SK-N-DZ (cell line): ENCODE results near the gene RAB3B.
"Not testable (repeated sequence)": the region's sequence is repeated elsewhere in the genome, so short reads cannot be mapped to it uniquely, and the experiment has no call there.

ENCODE experiments used
- DNase-seq: peaks from one replicate; pipeline ENCODE4 v3.0.0-alpha.2; 2015; ENCODE audit warnings: low spot score

Gene RAB3B

DNA sequence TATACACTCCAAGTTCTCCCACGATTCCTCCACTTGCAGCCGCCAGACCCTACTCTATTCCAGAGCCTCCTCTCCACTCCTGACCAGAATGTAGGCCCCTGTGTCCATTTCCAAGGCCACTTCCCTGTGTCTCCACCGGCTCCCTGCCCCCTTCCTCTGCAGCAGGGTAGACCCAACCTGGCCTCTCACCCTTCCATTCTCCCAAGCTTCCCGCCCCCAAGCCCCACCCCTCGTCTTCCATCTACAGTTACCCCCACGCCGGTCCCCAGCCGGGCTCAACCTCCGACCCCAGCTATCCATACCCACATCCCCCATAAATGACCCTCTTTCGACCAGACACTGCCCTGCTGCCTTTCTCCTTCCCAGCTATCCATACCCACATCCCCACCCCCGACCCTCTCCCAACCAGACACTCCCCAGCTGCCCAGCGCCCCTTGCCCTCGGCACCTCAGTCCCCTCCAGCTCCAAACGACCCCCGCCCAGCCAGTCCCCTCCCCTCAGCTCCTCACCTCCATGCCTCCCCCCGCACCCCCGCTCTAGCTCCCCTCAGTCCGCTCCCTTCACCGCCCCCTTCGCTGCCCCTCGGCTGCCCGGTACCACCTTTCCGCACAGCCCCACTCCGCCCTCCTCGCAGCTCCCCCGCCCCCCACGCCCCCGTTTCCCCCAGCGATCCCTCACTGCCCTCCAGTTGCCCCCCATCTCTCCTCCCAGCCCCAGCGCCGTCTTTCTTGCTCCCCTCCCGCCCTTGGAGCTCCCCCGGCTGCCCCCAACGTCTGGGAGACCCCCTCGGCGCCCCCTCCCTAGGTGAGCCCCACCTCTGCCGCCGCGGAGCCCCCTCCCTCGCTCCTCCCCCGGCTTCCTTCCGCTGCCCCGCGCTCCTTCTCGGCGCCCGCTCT is 670 bp downstream of the RAB3B start:
- DNase-seq = no peak

DNA sequence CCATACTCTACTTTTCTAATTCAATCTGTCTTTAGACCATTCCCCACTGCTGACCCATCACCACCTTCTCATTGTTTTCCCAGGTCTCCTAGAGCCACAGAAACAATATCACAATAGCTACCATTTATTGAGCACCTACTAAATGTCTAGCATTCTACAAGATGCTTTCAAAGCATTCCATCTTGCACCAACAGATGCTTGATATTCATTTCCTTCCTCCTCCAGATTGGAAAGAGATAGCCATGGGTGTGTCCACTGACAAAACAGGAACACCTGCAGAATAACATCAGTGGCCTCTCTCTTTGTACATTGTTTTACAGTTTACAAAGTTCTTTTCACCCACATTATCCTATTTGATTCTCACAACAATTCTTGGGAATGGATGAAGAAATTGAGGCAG is 2.2 kb downstream of the RAB3B start:
- no peak for DNase-seq

GRCh38 chr1:51986718-51987117 is 3.8 kb downstream of the RAB3B start:
- DNase-seq = peak; percentile 40

DNA sequence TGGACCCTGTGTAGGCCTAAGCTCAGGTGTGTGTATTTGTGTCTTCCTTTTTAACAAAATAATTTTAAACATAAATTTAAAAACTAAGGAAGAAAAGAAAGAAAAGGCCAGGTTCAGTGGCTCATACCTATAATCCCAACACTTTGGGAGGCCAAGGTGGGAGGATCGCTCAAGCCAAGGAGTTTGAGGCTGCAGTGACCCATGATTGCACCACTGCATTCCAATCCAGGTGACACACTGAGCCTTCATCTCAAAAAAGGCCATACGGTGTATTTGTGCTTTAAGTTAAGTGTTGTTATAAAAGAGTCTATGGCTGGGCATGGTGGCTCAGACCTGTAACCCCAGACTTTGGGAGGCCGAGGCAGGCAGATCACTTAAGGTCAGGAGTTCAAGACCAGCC is 8.3 kb downstream of the RAB3B start:
- DNase-seq = no peak

- DNase-seq = no peak
These were observed 8.9 kb downstream of the RAB3B start for GRCh38 chr1:51981555-51981954.

GRCh38 chr1:51978099-51978498 is 12.4 kb downstream of the RAB3B start:
- DNase-seq = no peak

DNA sequence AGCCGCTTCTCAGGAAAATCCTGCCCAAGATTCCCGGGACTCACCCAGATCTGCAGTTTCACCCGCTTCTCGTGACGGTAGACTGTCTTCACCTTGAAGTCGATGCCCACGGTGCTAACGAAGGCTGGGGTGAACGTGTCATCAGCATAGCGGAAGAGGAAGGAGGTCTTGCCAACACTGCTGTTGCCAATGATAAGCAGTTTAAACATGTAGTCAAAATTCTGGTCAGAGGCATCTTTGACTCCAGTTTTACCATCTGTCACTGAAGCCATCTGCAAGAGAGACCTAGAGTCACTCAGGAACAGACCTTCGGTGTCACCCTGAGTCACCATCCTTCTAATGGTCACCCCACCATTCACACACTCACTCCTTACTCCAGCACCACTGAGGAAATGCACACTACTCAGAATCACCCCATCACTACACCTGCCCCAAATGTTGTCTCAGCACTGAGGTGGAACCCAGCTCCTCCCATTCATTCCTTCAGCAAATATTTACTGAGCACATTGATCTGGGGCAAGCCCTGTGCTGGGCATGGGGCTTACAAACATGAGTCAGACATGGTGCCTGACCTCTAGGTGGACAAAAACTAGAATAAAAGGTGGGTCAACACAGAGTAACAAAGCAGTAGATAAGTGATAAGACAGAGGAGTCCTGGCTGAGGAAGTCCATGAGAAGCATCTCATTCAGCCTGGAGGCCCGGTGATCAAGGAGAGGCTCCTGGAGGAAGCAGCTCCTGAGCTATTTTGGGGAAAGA is 13.5 kb downstream of the RAB3B start:
- DNase-seq = no peak

GRCh38 chr1:51973587-51974474 is 16.7 kb downstream of the RAB3B start:
- no peak for DNase-seq

GRCh38 chr1:51969038-51969705 is 21.3 kb downstream of the RAB3B start:
- DNase-seq = no peak

GRCh38 chr1:51968632-51969031 is 21.9 kb downstream of the RAB3B start:
- no peak for DNase-seq

DNA sequence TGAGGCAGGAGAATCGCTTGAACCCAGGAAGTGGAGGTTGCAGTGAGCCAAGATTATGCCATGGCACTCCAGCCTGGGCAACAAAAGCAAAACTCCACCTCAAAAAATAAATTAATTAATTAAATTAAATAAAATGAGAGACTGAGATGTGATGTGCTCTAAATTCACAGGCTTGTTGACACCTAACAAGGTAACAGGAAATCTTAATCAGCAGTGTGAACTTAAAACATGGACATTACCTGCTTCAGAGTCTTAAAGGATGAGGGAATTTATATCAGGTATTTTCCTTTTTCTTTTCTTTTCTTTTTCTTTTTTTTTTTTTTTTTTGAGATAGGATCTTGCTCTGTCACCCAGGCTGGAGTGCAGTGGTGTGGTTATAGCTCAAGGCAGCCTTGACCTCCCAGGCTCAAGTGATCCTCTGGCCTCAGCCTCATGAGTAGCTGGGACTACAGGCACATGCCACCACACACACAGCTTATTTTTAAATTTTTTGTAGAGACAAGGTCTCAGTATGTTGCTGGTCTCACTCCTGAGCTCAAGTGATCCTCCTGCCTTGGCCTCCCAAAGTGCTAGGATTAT is 23.2 kb downstream of the RAB3B start:
- not testable (repeated sequence) for DNase-seq

DNA sequence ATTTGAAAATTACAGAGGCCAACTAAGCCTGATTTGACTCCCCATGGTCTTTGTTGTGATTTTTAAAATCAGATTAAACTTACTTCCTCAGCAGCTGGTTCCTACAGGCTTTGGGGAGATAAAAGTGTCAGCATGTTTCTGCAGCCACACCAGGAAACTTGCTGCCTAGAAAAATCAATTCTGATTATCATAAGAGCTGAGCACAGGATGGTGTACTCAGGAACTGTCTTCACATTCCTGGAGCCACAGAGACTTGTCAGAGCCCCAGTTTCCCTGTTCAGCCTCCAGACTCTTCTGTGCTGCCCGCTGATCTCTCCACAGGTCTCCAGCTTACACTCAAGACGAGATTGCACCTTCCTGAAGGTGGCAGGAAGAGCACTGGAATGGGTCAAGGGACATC is 23.9 kb downstream of the RAB3B start:
- DNase-seq = peak; percentile 11

DNA sequence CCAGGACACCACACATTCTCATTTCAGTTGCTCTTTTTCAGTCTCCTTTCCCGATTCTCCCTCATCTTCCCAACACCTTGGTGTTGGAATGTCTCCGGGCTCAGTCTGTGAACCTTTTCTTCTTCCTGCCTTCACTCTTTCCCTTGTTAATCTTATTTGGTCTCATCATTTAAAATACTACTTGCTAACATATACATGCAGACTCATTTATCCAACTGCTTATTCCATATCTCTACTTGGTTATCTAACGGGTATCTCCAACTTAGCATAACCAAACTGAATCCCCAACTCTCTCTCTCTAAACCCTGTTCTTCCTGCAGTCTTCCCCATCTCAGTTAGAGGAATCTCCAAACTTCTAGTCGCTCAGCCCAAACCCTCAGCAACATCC is 26.2 kb downstream of the RAB3B start:
- DNase-seq = no peak

GRCh38 chr1:51963592-51964308 is 26.8 kb downstream of the RAB3B start:
- no peak for DNase-seq

DNA sequence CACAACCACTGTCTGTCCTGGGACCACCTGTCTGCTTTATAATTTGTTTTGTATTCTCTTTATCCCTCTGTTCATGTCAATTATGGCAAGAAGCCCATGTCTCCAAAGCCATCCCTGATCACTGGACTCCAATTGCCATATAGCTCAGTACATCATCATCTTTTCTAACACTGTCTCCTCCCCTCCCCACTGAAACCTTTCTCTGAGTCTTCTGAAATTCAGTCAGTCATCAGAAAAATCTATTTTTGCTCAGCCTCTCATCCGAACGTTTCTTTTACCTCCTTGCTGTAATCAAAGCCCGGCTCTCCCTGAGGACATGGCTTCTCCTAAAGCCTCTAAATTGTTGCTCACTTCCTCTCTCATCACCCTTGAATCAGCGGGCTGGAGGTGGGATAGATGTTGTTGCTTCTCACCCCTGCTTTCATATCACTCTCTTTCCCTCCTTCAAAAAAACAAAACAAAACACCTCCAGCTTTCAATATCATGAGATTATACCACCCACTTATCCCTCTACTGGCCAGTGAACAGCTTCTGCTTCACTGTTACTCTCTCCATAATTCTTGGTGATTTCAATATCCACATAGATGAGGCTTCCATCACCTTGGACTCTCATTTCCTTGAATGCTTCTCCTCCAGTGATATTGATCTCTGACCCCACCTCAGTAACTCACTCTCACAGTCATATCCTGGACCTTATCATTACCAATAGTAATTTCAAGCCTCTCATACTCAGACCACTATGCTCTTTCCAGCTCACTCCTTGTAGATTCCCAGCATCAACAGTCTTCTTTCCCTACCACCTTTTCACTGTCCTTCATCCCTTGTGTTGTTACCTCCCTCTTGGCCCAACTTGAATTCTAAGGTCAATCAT is 27.8 kb downstream of the RAB3B start:
- no peak for DNase-seq

DNA sequence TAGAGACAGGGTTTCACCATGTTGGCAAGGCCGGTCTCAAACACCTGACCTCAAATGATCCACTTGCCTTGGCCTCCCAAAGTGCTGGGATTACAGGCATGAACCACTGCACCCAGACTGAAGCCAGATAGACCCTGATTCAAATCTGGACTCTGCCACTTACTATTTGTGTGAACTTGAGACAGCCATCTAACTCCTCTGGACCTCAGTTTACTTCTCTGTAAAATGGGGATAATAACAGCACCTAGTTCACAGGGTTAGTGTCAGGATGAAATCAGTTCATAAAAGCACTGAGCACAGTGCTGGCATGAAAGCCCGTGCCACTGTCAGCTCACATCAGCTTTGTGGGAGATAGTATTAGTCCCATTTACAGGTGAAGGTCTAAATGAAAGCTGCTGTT is 28.5 kb downstream of the RAB3B start:
- no peak for DNase-seq

DNA sequence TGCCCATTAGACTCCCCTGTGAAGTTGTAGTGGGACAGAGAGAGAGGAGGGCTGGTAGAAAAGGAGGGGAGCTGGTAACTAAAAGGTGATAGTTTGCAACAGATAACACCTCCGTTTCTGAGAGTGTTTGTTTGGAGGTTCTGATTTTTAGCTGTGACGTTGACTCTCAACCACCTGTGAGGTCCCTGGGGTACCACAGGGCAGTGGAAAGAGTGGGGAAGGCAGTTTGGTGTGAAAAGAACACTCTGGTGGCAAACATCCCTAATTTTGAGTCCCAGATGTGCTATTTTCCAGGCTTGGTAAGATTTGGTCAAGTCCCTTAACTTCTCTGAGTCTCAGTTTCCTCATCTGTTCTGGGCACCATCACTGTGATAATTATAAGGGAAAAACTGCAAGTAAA is 29.3 kb downstream of the RAB3B start:
- no peak for DNase-seq

DNA sequence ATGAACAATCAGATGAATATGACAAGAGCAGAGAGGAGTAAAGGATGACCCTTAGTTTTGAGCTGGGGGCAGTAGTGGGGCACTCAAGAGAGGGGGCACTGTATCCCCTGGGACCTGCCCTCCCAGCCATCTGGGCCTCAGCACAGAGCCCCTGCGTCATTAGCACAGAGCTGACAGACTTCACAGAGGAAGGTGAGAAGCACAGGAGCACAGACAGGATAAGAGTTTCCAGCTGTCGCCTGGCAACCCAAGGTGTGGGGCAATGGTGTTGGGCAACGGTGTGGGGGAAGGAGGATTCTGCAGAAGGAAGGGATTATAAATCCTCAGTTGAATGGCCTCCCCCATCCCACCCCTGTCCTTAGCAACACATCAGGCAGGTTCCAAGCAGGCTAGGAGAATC is 30.2 kb downstream of the RAB3B start:
- DNase-seq = no peak

DNA sequence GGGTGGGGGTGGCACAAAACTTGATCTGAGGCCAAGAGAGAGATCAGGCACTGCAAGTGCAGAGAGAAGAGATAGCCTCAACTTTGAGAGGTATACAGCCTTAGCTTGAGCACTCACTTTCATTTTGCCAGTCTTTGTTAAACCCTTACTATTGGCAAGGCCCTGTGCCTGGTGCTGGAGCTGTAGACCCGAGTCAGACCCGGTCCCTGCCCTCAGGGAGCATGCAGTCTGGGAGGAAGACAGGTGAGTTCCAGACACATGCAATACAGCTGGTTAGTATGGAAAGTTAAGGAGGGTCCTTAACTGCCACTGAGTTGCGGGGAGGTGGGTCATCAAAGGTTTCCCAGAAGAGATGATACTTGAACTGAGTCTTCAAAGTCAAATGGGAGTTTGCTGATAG is 31.7 kb downstream of the RAB3B start:
- DNase-seq = no peak
